SHP77 (cell line): ENCODE results near the gene PWWP2B.

Experiments used
- DNase-seq, 2 experiments: peaks; one replicate each; lab custom pipeline; 2025; lab: John Stamatoyannopoulos, UW

The PWWP2B gene

DNA sequence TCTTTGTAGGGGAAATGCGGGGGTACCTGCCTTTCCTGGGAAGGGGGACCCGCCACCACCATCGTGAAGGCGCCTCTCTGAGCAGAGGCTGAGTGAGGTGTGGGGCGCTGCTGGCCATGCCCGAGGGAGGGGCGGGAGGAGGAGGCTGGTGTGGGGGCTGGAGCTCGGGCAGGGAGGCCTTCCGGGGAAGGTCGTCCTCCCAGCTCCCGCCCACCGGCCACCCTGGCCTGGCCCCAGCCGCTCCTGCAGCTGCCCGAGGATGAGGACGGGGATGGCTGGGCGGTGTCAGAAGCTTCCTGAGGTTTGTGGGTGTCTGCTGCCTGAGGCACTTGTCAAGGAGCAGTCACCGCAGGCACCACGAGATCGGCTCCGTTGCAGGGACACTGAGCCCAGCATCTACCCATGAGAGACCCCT, 11.4 kb downstream of the PWWP2B start:
- no peak for DNase-seq

DNA sequence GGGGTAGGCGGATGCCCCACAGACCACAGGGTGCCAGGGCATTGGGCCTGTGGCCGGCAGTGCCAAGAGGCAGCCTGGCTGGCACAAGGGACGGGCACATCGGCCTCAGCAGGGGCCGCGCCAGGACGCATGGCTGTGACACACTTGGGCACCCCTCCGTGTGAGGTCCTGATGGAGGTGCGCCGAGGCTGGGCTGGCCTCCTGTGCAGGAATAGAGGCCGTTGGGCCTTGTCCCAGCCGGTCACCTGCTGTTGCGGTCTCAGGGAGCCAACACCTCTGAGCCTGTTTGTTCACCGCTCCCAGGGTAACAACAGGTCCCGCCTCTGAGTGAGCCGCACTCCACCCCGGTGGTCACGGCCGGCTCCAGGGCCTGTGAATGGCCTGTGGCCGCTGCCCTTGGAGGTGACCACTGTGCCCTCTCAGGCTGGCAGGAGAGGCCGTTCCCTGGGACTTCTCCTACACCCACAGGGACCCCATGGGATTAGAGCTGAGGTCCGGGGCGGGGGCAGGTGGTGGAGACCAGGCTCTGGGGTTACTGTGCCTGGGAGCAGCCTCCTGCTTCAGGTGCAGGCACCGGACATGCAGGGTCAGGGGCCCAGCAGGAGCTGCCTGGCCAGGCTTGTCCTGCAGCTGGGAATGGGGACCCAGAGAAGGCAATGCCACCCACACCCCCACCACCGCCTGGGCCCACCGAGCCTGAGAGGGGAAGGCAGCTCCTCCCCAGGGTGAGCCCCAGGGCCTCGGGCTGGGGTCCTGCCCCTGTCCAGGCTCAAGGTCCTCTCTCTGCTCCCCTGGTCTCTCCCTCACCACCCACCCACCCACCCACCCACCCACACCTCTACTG, 12.0 kb downstream of the PWWP2B start:
- no peak for DNase-seq

DNA sequence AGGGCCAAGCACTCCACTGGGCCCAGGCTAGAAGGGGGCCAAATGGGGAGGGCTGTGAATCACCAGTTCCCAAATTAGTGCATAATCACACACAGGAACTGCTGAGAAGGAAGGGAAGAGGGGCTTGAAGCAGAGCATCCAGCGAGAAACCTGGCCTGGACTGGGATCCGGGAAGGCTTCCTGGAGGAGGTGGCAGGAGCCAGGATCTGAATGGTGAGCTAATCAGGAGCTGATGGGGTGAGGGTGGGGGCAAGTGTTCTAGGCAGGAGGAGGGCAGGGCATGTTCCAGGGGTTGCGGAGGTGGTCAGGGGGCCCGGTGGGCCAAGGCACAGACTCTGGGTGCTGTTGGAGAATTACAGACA, 12.6 kb downstream of the PWWP2B start:
- DNase-seq, result no peak

DNA sequence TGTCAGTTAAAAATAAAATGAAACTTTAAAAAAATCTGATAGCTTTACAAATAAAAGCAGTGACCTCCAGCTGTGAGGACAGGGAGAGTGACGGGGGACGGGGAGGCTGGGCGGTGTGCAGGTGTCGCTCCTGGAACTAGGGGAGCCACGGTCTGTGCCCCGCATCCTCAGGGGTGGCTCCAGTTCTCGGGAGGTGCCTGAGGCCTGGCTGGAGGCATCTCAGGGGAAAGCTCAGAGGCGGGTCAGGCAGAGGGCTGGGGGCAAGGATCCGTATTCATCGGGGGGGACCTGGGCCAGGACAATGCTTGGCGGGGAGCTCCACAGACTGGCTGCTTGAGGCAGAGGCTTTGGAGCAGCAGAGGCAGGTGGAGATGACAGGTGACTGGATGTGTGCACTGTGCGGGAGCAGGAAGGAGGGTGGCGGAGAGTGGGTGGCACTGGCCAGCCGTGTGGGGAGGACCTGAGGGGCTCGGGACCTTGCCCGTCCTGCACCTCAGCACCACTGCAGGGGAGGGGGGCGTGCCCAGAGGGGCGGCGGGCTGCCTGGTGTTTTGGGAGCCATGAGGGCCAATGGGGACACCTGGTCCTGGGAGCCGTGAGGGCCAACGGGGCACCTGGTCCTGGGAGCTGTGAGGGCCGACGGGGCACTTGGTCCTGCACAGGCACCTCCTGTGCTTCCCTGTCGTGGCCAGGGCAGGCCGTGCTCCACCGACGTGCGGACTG, 13.2 kb downstream of the PWWP2B start:
- DNase-seq, result no peak

DNA sequence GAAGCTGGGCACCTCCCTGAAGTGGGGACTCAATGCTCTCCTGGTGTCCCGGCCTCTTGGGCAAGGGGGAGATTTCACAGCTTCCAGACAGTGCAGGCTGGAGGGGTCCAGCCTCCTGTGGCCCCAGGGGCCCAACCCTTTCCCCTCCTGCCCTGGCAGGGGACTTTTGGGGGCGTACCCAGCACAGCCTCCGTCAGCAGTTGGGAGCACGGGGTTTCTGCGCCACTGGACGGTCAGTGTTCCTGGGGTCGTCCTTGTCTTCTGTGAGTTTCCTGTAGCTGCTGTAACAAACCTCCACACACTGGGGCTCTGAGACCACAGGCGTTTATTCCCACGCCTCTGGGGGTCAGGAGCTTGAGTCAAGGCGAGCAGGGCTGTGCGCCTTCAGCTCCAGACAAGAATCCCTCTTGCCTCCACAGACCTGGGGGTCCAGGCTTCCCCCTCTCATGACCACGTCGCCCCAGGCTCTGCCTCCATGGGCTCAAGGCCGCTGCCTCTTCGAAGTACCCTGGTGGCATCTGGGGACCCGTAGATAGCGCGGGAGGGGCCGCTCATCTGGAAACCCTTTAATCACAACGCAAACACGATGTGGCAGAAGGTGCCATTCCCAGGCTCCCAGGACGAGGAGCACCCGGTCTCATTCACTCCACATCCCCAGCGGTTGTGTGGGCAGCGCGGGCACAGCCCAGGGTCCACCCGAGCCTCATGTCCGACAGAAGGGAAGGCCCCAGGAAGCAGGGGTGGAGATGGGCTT, 14.0 kb downstream of the PWWP2B start:
- no peak for DNase-seq

DNA sequence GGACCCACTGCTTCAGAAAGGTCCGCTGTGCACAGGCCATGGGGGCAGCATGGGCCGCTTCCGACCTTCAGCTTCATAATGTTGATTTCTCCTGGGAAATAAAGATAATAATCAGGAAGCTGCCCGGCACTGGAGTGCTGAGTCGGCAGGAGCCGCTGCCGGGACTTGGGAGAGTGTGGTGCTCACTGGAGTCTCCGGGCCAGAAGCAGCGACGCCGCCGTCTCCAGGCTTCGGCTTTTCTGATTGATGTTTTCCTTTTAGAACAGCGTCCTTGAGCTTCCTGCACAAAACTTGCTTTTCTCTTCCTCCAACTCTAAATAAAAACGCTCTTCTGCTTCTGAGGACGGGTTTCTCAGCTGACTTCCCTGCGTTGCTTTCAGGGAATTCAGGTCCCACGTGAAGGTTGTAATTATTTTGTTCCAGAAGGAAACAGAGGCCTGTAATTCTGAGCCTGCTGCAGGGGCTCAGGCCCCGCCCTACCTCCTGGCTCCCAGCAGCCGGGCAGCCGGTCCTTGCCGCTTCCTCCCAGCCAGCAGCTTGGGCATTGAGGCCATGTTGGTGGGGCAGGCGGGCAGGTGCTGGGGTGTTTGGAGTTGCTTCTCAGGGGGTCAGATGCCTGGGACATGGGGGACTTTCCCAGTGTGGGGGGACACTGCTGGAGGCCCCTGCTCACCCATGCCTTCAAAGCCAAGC, 14.7 kb downstream of the PWWP2B start:
- DNase-seq, result no peak

DNA sequence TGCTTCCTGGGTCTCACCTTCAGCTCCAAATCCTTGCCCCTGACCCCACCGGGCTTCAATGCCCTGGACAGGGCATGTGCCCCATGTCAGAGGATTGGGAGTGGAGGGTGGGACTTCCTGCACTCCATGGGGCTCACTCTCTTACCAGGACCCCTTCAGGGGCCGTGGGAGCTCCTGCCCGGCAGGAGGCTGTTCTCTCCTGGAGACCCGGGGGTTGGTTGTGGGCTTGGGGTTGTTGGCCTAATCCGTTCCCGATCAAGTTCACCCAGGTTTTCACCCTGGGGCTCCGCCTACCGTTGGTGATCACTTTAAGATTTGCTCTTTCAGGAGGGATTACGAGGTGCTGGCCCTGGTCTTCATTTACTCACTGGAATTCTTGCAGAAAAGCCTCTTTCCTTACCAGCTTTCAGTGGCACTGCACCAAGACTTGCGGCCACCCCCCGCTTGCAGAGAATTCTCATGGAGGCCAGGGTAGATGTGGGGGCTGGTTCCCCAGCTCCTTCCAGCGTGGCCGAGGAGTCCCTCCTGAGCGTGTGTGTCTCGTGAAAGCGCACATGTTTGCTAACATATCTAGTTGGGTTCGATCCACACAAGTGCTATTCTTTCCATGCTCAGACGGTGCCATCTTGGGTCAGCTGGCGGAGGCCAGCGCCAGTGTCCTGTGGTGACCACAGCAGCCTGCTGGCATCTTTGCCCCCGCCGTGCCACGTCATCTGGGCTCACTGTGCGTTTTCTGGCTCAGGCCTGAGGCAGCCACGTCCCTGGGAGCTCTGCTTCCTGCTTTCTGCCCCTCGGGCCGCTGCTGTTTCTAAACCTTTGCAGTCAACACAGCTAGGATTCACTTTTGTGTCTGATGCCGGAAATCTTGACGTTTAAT, 15.6 kb downstream of the PWWP2B start:
- no peak for DNase-seq

DNA sequence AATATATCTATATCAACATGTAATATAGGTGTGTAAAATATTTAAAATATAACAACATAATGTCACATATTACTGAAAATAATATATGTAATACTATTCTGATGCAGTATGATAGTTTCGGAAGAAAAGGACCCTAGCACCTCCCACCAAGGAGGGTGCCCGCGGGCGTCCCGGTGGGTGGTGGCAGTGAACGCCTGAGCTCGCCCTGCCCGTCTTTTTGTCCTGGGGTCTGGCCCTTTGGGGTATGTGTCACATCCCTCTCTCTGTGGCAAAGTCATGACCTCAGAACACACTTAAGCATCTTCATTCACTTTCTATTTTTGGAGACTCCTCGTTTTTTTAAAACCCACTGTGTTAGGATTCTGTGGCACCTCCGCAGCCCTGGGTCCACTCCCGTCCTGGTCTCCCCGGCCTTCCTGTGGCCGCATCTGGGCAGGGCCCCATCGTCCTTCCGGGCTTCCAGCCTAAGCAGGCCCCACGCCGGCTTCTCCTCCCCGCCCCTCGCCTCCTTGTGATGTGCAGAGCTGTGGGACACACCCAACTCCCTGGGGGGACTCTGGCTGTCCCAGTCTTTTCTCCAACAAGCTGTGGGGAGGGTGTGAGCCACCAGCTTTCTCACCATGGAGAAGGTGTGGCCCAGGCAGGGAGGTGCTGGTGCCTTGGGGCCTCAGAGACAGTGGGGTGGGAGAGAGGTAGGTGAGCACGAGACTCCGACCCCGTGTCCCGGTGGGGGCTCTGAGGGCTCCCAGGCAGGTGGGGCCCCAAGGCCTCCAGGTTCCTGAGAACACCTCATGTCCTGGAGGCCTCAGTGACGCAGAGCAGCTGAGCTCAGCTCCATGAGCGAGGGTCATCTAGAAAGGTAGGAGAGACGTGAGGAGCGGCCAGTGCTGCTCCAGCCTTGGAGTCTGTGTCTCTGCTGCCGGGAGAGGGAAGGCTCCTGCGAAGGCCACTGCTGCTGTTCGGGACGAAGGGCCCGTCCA, 16.5 kb downstream of the PWWP2B start:
- no peak for DNase-seq

DNA sequence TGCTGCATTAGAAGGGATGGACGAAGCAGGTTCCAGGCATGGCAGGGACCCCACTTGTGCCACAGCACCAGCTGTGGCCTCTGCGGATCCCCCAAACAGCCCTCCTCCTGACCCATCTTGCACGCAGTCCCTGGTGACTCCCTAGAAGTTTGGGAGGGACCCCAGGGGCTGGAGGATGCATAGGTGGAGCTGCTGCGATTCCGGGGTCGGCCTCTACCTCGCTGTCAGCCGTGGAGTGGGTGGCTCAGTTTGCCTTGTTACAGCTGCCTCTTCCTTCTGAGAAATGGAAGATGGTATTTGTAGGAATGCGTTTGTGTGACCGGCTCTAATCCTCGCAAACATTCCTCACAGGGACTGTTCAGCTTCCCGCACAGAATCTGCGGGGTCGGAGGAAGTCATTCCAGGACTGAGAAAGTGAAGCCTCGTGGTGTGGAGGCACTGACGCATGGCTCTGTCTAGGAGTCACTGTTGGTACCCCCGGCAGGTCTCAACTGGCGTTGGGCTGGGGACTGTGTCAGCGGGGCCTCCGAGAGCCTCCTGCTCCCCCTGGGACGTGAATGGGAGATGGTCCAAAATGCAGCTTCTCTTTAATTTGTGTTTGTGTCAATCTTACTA, 17.5 kb downstream of the PWWP2B start:
- no peak for DNase-seq

DNA sequence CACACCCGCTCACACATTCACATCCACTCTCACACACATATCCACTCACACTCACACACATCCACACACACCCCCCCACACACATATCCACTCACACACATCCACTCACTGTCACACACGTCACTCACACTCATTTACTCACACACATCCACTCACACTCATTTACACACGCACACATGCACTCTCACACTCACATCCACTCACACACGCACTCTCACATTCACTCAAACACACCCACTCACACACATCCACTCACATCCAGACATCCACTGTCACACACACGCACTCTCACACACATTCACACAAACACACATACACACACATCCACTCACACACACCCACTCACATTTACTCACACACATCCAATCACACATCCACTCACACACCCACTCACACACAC, 18.3 kb downstream of the PWWP2B start:
- no peak for DNase-seq

DNA sequence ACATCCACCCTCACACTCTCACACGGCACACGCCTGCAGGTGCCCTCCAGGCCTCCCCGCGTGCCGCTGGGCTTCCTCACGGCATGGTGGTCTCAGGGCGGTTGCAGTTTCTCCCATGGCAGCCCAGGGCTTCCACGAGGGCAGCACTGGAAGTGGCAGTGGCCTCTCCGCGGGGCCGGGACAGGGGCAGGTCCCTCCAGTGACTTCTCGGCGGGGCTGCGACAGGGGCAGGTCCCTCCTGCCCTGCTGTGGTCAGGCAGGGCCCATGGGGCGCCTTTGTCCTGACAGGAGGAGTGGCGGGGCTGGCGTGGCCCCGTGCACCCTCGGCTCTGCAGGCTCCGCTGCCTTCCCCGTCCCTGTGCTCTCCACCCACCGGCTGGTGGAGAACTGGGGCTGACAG, 19.0 kb downstream of the PWWP2B start:
- DNase-seq, result no peak

DNA sequence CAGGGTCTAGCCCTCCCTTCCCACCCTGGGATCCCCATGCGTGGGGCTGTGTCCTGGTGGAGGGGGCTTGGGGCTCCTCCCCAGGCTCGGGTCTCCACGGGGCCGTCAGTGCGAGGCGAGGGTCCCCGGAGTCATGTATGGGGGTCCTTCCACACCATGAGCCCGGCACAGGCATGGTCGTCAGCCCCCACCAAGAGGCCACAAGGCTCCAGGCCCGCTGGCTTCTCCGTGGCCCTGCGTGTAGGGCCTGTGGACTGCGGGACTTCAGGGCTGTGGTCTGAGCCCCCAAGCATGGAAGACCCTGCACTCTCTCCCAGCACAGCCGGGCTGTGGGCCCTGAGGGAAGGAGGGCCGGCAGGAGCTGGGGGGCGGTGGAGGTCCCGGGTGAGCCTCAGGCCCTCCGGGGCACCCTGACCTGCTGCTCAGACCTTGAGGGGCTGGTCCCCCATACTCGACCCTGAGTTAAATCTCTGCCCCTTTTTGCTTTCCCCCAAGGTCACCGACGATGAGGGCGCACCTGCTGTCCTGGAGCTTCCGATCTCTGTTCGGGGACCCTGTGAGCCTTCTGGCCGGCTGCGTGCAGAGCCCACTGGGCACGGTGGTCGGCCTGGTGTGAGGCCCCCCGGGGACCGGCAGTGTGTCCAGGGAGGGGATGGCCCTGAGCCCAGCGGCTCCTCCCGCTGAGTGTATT, 19.7 kb downstream of the PWWP2B start:
- no peak for DNase-seq

DNA sequence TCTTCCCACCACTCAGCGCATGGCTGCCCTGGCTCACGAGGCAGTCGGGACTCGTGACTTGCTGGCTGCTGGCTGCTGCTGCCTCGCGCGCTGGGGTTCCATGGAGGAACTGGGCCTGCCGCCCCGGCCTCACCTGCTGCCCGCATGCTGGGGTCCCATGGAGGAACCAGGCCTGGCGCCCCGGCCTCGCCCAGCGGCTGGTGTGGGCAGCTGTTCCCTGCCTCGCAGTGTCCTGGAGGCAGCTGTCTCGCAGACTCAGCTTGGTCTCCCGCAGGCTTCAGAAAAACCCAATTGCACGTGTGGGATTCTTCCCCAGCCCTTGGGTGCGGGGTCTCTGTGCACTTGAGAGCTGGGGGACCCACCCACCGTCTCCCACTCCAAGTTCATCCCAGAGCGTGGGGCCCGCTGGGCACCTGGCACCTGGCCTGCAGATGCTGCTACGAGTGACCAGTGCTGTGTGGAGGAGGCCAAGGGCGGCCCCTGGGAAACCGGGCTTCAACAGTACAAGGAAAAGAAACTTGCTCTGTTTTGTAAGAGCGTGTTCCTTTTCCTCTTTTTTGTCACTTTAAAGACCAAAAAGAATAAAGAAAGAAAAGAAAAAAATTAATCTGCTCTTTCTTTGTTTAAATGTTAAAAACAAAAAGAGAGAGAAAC, 20.4 kb downstream of the PWWP2B start:
- no peak for DNase-seq

DNA sequence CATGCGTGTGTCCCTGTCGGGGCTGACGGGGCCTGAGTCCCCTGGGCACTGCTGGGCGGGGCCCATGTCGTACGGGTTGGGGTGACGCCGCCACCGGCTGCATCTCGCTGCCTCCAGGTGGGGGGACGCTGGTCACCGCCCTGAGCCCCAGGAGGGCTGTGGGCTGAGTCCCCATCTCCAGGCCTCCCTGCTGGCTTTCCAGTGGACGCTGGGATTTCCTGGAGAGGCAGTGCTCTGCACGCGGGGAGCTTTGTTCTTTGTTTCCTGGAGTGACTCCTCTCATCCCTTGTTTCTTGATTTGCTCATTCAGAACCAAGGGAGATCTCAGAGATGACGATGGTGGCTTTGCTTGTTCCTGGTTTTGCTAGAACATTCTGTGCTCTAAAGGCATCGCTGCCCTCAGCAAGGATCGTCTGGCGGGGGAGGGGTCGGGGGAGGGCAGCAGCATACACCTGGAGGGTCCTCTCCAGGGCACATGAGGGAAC, 21.0 kb downstream of the PWWP2B start:
- DNase-seq, result no peak

DNA sequence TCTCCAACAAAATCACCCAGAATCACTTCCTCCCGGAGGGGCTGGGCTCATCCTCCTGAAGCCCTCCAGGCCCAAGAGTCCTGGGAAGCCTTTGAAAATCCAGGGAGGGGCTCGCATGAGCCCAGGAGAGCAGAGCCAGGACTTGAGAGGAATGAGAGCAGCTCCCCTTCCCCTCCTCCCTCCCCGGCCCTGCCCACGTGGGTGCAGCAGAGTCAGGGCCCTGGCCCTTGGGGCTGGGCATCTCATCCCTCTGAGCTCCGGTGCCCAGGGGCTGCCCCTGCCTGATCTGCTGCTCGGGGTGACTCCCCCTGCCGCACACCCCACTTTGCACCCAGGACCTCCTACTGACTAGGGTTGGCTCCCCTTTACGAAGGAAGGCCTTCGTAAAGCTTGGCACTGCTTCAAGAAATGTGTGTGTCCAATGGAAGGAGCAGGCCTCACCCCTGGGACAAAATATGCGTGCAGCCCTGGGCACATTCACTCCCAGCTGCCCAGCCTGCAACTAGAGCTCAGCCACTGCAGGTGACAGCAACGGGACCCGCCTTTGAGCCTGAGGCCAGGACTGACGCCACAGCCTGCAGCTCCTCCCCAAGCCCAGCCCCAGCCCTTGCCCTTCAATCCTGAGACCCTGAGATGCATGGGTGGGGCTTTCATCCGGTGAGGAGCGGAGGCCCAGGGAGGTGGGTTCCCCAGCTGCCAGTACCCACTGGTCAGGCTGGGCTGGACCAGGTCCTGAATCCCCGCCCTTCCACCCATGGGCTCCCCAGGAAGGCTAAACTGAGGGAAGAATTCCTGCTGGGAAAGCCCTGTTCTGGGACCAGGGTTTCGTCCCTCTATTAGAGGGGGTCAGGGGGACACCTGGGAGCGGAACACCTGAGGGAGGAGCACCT, 21.8 kb downstream of the PWWP2B start:
- DNase-seq, result peak; percentile 82 to 90

DNA sequence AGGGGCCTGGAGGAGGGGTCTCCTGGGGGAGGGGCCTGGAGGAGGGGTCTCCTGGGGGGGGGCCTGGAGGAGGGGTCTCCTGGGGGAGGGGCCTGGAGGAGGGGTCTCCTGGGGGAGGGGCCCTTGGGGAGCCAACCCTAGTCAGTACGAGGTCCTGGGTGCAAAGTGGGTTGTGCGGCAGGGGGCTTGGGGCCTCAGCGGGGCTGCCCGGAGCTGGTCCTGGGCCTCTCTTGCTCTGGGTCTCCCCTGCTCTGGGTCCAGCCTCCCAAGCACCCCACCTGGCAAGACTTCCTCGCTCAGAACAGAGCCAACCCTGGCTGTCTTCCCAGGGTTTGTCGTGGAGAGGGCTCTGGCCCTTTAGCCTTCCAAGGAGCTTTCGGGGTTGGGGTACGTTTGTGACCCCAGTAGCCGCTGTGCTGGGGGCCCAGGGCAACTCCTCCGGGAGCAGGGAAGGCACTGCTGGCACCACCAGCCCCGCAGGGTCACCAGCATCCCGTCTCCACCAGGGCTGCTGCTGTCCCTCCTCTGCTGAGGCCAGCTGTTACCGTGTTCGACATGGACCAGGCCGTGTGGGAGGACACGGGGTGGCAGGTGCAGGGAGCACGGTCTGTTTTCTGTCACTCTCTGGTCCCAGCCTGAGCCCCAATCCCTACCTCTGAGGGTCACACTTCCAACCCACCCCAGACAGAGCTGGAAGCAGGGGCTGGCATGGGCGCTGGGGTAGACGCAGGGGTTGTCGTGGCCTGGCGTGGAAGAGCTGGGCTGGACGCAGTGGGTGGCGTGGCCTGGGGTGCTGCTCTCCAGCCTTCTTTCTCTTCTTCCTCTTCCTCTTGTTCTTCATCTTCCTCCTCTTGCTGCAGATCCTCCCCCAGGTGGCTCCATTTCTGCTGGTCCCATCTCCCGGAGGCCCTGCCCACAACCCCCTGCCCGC, 22.8 kb downstream of the PWWP2B start:
- peak in 1 of 2 experiments; percentile 20 for DNase-seq
